Cerebellar cortex (tissue), 1 donor: ENCODE measurements around the gene NOP16.

Experiments
- DNase-seq: peaks from one replicate; pipeline ENCODE4 v3.0.0-alpha.2; 2015; ENCODE audit warnings: low spot score

NOP16 gene, protein sequence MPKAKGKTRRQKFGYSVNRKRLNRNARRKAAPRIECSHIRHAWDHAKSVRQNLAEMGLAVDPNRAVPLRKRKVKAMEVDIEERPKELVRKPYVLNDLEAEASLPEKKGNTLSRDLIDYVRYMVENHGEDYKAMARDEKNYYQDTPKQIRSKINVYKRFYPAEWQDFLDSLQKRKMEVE

DNA sequence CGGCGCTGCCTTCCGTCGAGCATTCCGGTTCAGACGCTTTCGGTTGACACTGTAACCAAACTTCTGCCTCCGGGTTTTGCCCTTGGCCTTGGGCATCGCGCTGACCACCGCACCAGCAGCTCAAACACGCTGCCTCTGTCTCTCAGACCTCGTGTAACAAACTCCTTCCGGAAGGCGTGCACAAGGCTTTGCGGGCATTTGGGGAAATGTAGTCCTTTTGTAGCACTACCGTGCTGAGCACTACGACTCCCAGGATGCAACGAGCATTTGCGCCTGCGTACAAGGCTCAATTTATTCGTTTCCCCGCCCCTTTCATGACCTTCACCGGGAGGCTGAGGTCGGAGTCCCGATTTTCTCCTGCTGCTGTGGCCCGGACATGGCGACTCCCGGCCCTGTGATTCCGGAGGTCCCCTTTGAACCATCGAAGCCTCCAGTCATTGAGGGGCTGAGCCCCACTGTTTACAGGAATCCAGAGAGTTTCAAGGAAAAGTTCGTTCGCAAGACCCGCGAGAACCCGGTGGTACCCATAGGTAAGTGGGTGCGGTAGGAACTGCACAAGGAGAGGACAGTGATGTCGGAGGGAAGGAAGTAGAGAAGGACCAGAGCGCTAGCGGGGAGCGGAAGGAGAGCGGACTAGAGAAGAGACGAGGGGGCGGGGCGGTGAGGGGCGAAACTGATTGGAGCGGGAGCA lies at the start of gene NOP16, which contains the start of gene HIGD2A:
NOP16 (minus strand) TSS at position 155 of the 691 bp plus-strand sequence; CDS start at position 96, 59 bp downstream.
HIGD2A (plus strand) TSS at position 308 of the 691 bp plus-strand sequence; CDS start at position 377, 69 bp downstream.
- peak; percentile 99 for DNase-seq

- DNase-seq: no peak
Measured at GRCh38 chr5:176436656-176437055, 48.3 kb upstream of the NOP16 start.

DNA sequence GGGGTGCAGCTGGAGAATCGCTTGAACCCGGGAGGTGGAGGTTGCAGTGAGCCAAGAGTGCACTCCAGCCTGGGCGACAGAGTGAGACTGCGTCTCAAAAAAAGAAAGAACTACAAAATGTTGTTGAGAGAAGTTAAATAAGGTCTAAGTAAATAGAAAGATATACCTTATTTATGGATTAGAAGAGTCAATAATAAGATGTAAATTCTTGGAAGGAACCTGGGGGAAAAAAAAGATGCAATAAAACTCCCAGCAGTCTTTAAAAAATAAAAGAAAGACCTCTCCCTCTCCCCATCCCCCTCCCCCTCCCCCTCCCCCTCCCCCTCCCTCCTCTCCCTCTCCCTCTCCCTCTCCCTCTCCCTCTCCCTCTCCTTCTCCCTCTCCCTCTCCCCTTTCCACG lies 44.3 kb upstream of the NOP16 start:
- DNase-seq: no peak

- no peak for DNase-seq
Measured at GRCh38 chr5:176429972-176430371, 41.6 kb upstream of the NOP16 start.

DNA sequence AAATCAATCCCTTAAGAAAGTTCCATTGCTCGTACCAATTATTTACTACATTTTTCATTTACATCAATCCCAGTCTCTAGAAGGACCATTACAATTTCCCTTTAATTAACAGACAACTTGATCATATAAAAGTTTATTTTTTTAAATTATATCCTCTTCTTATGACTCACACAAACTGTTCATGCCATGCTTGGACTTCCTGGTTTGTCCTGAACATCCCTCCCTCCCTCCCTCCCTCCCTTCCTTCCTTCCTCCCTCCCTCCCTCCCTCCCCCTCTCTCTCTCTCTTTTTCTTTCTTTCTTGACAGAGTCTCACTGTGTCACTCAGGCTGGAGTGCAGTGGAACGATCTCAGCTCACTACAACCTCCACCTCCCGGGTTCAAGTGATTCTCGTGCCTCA lies 39.6 kb upstream of the NOP16 start:
- no peak for DNase-seq

GRCh38 chr5:176426876-176427275 lies 38.5 kb upstream of the NOP16 start:
- DNase-seq: no peak

DNA sequence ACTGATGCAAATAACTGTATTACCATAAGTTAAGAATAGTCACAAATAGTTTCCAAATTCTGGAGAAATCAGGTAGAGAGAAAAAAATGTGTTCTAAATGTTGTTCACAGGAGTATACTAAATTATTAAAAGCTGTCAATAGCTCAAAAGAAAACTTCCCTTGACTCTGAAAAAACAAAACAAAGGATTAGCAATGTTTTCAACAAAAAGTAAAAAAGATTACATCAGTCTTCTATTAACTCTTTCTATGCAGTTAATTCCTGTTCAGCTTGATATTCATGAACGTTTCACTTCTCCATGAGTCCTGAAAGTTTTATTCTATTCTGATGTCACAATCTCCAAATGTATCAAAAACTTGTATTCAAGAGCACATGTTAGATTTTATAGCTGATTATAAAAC lies 37.4 kb upstream of the NOP16 start:
- DNase-seq: no peak

DNA sequence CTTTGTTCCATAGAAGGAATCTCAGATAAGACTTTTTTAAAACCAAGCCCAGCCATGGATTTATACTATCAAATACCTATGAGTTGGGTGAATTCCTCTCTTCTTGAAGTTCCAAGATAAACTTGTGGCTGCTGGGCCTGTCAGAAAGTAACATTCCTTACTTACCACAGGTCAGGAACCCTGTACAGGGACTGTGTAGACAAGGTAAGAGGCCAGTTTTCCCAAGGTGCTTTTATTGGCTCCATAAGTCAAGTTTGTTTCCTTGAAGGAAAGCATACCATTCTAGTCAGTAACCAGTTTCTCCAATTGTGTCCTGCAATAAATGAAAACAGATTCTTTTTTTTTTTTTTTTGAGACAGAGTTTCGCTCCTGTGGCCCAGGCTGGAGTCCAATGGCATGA lies 36.7 kb upstream of the NOP16 start:
- no peak for DNase-seq

DNA sequence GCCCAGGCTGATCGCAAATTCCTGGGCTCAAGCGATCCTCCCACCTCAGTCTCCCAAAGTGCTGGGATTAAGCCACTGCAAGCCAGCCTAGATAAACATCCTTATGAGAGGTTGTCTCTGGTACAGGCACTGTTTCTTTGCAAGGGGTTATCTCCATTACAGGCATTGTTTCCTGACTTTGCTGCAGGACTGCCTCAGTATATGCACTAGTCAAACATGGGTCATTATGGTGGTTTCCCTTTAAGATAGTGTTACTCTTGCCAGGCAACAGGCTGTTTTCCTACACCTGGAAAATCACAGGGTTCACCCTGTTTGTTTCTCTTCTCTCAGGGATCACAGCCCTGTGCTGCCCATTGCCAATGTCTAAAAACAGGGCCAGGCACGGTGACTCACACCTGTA lies 35.8 kb upstream of the NOP16 start:
- DNase-seq: no peak

- no peak for DNase-seq
Measured at GRCh38 chr5:176420972-176421544, 32.7 kb upstream of the NOP16 start.

DNA sequence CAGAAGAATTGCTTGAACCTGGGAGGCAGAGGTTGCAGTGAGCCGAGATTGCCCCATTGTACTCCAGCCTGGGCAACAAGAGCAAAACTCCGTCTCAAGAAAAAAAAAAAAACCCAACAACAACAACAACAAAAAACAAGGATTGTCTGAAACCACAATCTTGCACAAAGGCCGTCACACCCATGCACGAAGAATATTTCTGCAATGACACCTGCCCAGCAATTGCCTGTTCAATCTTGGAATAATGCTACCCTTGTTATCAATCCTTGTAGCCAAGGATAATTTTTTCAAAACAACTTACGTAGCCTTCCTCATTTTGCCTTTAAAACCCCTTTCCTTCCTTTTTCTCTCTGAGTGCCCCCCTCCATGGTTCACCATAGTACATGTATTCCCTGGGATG lies 31.7 kb upstream of the NOP16 start:
- no peak for DNase-seq

DNA sequence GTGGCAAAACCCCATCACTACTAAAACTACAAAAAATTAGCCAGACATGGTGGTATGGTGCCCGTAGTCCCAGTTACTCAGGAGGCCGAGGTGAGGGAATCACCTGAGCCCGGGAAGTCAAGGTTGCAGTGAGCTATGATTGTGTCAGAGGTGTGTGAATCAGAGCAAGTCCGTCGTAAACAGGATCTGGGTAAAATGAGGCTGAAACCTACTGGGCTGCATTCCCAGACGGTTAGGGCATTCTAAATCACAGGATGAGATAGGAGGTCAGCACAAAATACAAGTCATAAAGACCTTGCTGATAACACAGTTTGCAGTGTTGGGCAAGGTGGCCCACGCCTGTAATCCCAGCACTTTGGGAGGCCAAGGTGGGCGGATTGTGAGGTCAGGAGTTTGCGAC lies 29.9 kb upstream of the NOP16 start:
- no peak for DNase-seq

DNA sequence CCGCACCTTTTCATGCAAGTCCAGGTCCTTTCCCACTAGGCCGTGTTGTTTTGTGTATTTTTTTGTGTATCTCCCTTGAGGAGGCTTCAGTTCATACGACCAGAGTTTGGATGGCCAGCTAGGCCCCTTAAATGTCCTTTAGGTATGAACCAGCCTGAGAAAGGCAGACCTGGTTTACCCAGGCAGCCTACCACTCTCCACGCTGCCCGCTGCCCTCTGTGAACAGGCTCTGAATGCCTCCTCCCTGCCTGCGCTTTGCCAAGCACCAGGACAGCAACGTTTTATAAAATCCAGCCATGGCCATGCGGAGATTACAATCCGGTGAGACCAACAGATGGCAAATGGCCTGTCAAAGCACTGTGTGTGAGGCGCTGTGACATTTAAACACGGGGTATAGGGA lies 28.6 kb upstream of the NOP16 start:
- DNase-seq: peak; percentile 44

DNA sequence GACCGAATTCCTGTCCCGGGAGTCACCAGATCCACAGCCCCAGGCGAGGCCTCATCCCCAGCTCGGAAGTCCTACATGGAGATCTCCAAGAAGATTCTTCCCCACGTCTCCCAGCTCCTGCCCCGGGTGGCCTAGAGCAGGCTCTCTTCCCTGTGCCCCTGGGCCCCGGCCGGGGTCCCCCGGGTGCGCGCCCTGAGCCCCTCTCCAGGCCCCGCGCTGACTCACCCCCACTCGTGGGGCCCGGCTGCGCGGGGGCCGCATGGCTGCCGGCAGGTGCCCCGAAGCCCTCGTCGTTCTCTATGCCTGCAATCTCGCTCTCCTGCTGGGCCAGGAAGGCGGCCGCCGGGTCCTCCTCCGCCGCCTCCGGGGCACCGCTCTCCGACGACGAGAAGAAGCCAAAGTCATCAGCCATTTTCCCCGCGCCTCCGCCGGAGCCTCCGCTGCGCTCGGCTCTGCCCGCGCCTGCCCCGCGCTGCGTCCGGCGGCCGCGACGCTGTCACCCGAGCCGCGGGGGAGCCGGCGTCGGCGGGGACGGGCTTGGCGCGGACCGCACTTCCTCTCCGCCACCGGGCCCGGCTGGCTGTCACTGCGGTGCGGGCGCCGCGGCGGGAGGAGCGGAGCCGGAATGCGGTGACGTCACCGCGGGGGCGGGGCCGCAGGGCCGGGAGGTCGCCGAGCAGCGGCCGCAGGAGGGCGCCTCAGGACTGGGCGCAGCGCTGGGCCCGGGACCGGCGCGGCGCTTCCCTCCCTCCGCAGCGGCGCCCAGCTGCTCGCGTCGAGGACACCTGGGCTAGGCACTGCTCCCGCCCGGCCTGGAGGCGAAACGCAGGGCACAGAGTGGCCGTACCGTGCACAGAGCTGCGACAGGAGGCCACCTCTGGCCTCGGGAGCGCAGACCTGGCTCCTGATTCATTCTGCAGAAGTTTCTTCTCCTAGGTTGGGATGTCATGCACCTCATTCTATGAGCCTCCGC lies 27.8 kb upstream of the NOP16 start, which contains the start of gene CLTB:
CLTB (minus strand) TSS at position 588 of the 973 bp plus-strand sequence; CDS start at position 412, 176 bp downstream.
- DNase-seq: peak; percentile 83

DNA sequence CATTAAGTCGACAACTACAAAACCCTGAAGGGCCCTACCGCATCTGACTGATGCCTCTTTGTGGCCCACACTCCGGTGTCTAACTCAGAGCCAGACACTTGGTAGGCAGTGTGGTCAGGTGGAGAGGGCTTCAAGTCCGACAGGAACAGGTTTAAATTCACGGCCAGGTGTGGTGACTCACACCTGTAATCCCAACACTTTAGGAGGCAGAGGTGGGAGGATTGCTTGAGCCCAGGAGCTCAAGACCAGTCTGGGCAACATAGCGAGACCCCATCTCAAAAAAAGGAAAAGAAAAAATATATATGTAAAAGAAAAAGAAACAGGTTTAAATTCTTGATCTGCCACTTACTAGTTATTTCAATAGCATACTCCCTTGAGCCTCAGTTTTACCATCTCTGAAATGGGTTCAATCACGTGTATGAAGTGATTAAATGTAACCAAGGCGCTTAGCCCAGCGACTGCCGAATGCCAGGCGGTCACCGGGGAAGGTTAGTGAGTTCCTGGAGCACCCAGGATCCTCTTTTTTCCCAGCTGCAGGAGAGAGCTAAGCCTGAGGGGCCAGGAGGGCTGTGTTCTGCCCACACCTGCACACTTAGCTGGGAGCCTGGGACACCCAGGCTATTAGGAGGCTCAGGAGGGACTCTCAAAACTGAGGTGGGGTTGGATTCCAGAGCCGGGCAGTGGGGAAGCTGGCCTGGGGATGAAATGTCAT lies 27.0 kb upstream of the NOP16 start:
- peak; percentile 24 for DNase-seq

DNA sequence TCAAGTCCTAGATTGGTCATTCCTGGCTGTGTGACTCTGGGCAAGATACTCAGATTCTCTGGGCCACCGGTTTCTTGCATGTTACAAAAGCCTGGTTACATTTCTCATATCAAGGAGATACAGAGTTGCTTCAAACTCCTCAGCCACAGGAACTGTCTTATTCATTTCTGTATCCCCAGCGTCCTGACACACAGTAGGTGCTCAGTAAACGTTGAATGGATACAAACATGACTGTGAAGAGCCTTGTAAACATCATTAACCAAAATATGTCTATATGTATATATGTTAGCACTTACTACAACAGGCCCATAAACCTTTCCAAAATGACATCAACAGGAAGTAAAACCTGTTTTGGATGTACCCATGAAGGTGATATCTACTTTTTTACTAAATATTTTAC lies 26.3 kb upstream of the NOP16 start:
- DNase-seq: no peak

DNA sequence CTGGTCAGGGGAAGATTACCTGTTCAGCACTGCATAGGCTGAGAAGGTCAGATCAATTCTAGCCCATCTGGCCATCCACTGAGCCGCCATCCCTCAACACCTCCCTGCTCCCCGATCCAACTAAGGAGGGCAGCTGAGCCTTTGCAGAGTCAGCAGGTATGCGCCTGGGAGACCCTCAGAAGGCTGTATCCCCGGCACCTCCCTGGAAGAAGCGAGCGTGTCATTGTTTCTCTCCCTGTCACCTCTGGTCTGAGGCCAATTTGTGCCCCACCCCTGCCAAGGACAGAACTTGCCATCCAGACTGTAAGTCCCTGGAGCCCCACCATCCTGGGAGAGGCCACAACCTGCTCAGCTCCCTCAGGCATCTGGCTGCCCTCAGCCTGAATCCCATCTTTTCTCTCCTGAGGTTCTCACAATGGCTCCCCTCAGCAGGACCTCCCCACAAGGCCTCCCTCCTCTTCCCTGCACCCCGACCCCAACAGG lies 25.4 kb upstream of the NOP16 start:
- DNase-seq: peak; percentile 22

- DNase-seq: peak; percentile 22
Measured at GRCh38 chr5:176413255-176413565, 24.8 kb upstream of the NOP16 start.

GRCh38 chr5:176412517-176413254 lies 24.3 kb upstream of the NOP16 start:
- no peak for DNase-seq

GRCh38 chr5:176410486-176411180 lies 22.2 kb upstream of the NOP16 start:
- no peak for DNase-seq
